ENCODE measurements around the gene B3GNT4. TPM values are rescaled to one million over a fixed set of nuclear protein-coding genes. Genes with fewer than 3 reads are reported as not detected.

B3GNT4 gene
- total RNA-seq, 1 experiment from 2014 or later: 2.8 TPM

GRCh38 chr12:122190842-122191668 lies 12.5 kb upstream of the B3GNT4 start:
- Histone ChIP-seq H3K27ac (no peak overlapping the region), H3K9me3 (ENCODE audit: insufficient read depth, low read depth) (peaks cover 5% of the 10 kb centered on the region; the same call in 1 of the 2 replicates), H3K4me1 (replicated peaks; ENCODE audit: insufficient read depth) (no peaks in the 10 kb centered on the region), H2AFZ (no peak overlapping the region), H3K4me3 (no peak overlapping the region), H4K20me1 (ENCODE audit: insufficient read depth) (no peaks in the 10 kb centered on the region), H3K27me3 (ENCODE audit: insufficient read depth, low read depth) (no peaks in the 10 kb centered on the region), H3K9me2 (ENCODE audit: insufficient read depth) (no peaks in the 10 kb centered on the region), H3K4me2 (no peak overlapping the region), H3K79me2 (ENCODE audit: low read depth) (no peaks in the 10 kb centered on the region), H3K36me3 (ENCODE audit: low read depth) (no peaks in the 10 kb centered on the region), H3F3A (ENCODE audit: insufficient read depth, low read depth) (no peaks in the 10 kb centered on the region)
- TF ChIP-seq EZH2 (IDR thresholded peaks at IDR 0.05; ENCODE audit: low read depth) (no peak), CTCF (conservative IDR thresholded peaks at IDR 0.05) (peak; percentile 82)
- no TSS peak for BruUV-seq (replicated peaks)
- ChIA-PET CTCF (interaction anchor here (0.6 to 0.9 kb wide), 5 partner anchors 34 to 646 kb away, joined by 4 to 9 read pairs (median 5); no protein-coding TSS in a partner anchor), POLR2A (ENCODE audit: unreplicated experiment) (interaction anchor here (0.6 kb wide), 1 partner anchor 20 kb away, joined by 19 read pairs; no protein-coding TSS in a partner anchor)
- peak; percentile 57 to 77 for DNase-seq
- intact Hi-C loops (cut with micrococcal nuclease; ENCODE audit: unreplicated experiment): loop anchor here (1.0 to 2.0 kb wide), 3 partner anchors 60 to 396 kb away; no protein-coding TSS in a partner anchor

- TF ChIP-seq CTCF (conservative IDR thresholded peaks at IDR 0.05) (no peak), EZH2 (IDR thresholded peaks at IDR 0.05; ENCODE audit: low read depth) (no peak)
- H4K20me1 ChIP-seq (ENCODE audit: insufficient read depth): no peaks in the 10 kb centered on the region
- H3K9me3 ChIP-seq (ENCODE audit: insufficient read depth, low read depth): peaks cover 5% of the 10 kb centered on the region; the same call in 1 of the 2 replicates
- H3K79me2 ChIP-seq (ENCODE audit: low read depth): no peaks in the 10 kb centered on the region
- no peak overlapping the region for H3K27ac ChIP-seq
- no peak for DNase-seq
- no peaks in the 10 kb centered on the region for H3K4me1 ChIP-seq (replicated peaks; ENCODE audit: insufficient read depth)
- no peaks in the 10 kb centered on the region for H3K36me3 ChIP-seq (ENCODE audit: low read depth)
- H3K27me3 ChIP-seq (ENCODE audit: insufficient read depth, low read depth): no peaks in the 10 kb centered on the region
- H2AFZ ChIP-seq: no peak overlapping the region
- no peak overlapping the region for H3K4me3 ChIP-seq
- no peaks in the 10 kb centered on the region for H3K9me2 ChIP-seq (ENCODE audit: insufficient read depth)
- no TSS peak for BruUV-seq (replicated peaks)
- ChIA-PET CTCF (no interaction called here), POLR2A (ENCODE audit: unreplicated experiment) (no interaction called here)
- no peak overlapping the region for H3K4me2 ChIP-seq
- no peaks in the 10 kb centered on the region for H3F3A ChIP-seq (ENCODE audit: insufficient read depth, low read depth)
- intact Hi-C loops (cut with micrococcal nuclease; ENCODE audit: unreplicated experiment): no loop called here
These were observed 11.1 kb upstream of the B3GNT4 start for GRCh38 chr12:122192441-122192840.

- DNase-seq: no peak
- Histone ChIP-seq H2AFZ (no peak overlapping the region), H3K4me2 (no peak overlapping the region), H3K27me3 (ENCODE audit: insufficient read depth, low read depth) (no peaks in the 10 kb centered on the region), H3K4me3 (no peak overlapping the region), H3K36me3 (ENCODE audit: low read depth) (no peaks in the 10 kb centered on the region), H3K9me3 (ENCODE audit: insufficient read depth, low read depth) (peaks cover 5% of the 10 kb centered on the region; the same call in 1 of the 2 replicates), H3K79me2 (ENCODE audit: low read depth) (no peaks in the 10 kb centered on the region), H3K9me2 (ENCODE audit: insufficient read depth) (no peaks in the 10 kb centered on the region), H3K27ac (no peak overlapping the region), H4K20me1 (ENCODE audit: insufficient read depth) (no peaks in the 10 kb centered on the region), H3K4me1 (replicated peaks; ENCODE audit: insufficient read depth) (peaks cover 6% of the 10 kb centered on the region), H3F3A (ENCODE audit: insufficient read depth, low read depth) (no peaks in the 10 kb centered on the region)
- ChIA-PET CTCF (no interaction called here), POLR2A (ENCODE audit: unreplicated experiment) (no interaction called here)
- TF ChIP-seq EZH2 (IDR thresholded peaks at IDR 0.05; ENCODE audit: low read depth) (no peak), CTCF (conservative IDR thresholded peaks at IDR 0.05) (no peak)
- intact Hi-C loops (cut with micrococcal nuclease; ENCODE audit: unreplicated experiment): no loop called here
- BruUV-seq (replicated peaks): no TSS peak
These were observed 8.7 kb upstream of the B3GNT4 start for GRCh38 chr12:122194804-122195203.
